T-helper 2 cell (primary cell): ENCODE measurements around the gene MMP24OS.

Source experiments
- DNase-seq, 5 experiments: peaks; one replicate each; pipeline versions ENCODE4 v3.0.0 to v3.0.0-alpha.2; 2012 to 2022

The MMP24OS gene

GRCh38 chr20:35305682-35306556 is 28.0 kb upstream of the MMP24OS start:
- peak in 2 of 5 experiments; percentile 65 for DNase-seq

GRCh38 chr20:35304956-35305355 is 27.0 kb upstream of the MMP24OS start:
- no peak for DNase-seq

GRCh38 chr20:35303735-35304491 is 26.0 kb upstream of the MMP24OS start:
- DNase-seq: peak; percentile 34 to 89 (median 71)

GRCh38 chr20:35303382-35303734 is 25.4 kb upstream of the MMP24OS start:
- DNase-seq: no peak

- peak in 1 of 5 experiments; percentile 54 for DNase-seq
Measured at GRCh38 chr20:35302421-35303335, 24.8 kb upstream of the MMP24OS start.

- DNase-seq: no peak
Measured at GRCh38 chr20:35301426-35301825, 23.5 kb upstream of the MMP24OS start.

GRCh38 chr20:35300469-35301262 is 22.7 kb upstream of the MMP24OS start:
- DNase-seq: no peak

GRCh38 chr20:35299780-35300179 is 21.9 kb upstream of the MMP24OS start:
- no peak for DNase-seq

GRCh38 chr20:35298264-35298663 is 20.3 kb upstream of the MMP24OS start:
- no peak for DNase-seq

GRCh38 chr20:35297740-35298139 is 19.8 kb upstream of the MMP24OS start:
- no peak for DNase-seq

- no peak for DNase-seq
Measured at GRCh38 chr20:35297155-35297554, 19.2 kb upstream of the MMP24OS start.

- DNase-seq: no peak
Measured at GRCh38 chr20:35296101-35296554, 18.2 kb upstream of the MMP24OS start.

GRCh38 chr20:35295674-35296073 is 17.8 kb upstream of the MMP24OS start:
- DNase-seq: no peak

- no peak for DNase-seq
Measured at GRCh38 chr20:35295058-35295457, 17.1 kb upstream of the MMP24OS start.

GRCh38 chr20:35294293-35294685 is 16.4 kb upstream of the MMP24OS start:
- no peak for DNase-seq

GRCh38 chr20:35293303-35294292 is 15.7 kb upstream of the MMP24OS start:
- no peak for DNase-seq

- no peak for DNase-seq
Measured at GRCh38 chr20:35292504-35293285, 14.8 kb upstream of the MMP24OS start.

- no peak for DNase-seq
Measured at GRCh38 chr20:35291654-35292503, 14.0 kb upstream of the MMP24OS start, which contains the start of gene FAM83C. Gene FAM83C, minus strand, starts transcription at chr20:35292425. Its CDS starts 121 bp downstream, at chr20:35292304.
